Left lung (tissue), 10 donors: ENCODE data around the gene SERPINH1. TPM values are rescaled to one million over a fixed set of nuclear protein-coding genes. Genes with fewer than 3 reads are reported as not detected.
A peak's percentile ranks its signal among the peaks of the same experiment; 100 is the strongest.

Source experiments
- ATAC-seq: fragments of 200-7000 bp; cut with Tn5 transposase; one replicate; pipeline ENCODE4 v1.9.1; 2020; ENCODE audit warnings: moderate library complexity
- DNase-seq, 4 donors: peaks; one replicate each; pipeline ENCODE4 v3.0.0-alpha.2; 2013 to 2020
- H3K27ac ChIP-seq, 2 donors: fragments of 200-600 bp; sonication (generic) in 1 of 2; one replicate each; pipeline versions ENCODE4 v1.5.0 to v1.8.0; 2020 to 2021
- H3K27me3 ChIP-seq, 2 donors: fragments of 200-600 bp; sonication (generic) in 1 of 2; one replicate each; pipeline versions ENCODE4 v1.5.0 to v1.8.0; 2020 to 2021
- H3K36me3 ChIP-seq, 2 donors: fragments of 200-600 bp; sonication (generic) in 1 of 2; one replicate each; pipeline versions ENCODE4 v1.5.0 to v1.8.0; 2020 to 2021
- H3K4me1 ChIP-seq, 2 donors: fragments of 200-600 bp; one replicate each; pipeline ENCODE4 v1.8.0; 2021
- H3K4me3 ChIP-seq, 2 donors: fragments of 200-600 bp; sonication (generic) in 1 of 2; one replicate each; pipeline versions ENCODE4 v1.5.0 to v1.8.0; 2020 to 2021; ENCODE audit warnings: mild to moderate bottlenecking in 1 of 2
- H3K9me3 ChIP-seq, 2 donors: fragments of 200-600 bp; sonication (generic) in 1 of 2; one replicate each; pipeline versions ENCODE4 v1.5.0 to v1.8.0; 2020 to 2021
- intact Hi-C, 2 donors: fragments of 100-400 bp; cut with DNase I; formaldehyde crosslinking; loops; one replicate each; pipeline versions ENCODE4 v1.11.2 to v1.14.2; 2022
- polyA plus RNA-seq, 6 donors: library from polyadenylated mRNA; unstranded; fragments of 120-200 nt; gene quantifications; one replicate each; pipeline ENCODE4 v1.2.1, GENCODE V29; 2013; ENCODE audit not compliant: insufficient read length in 6 of 6
- total RNA-seq, 2 donors: library from RNA; stranded (reverse); fragmentation: NEBNext Ultra II Directional; extraction: Animal tissue kit (Norgen Biotek cat#: 25700); gene quantifications; one replicate each; pipeline ENCODE4 v1.2.1, GENCODE V29; 2021
- TF ChIP-seq, protein P1 (sequence below), 2 donors: fragments of 200-600 bp; sonication (generic) in 1 of 2; IDR thresholded peaks; one replicate each; pipeline versions ENCODE4 v1.5.0 to v1.8.0; 2021; ENCODE audit warnings: antibody characterized with exemption in 2 of 2
- donor health status: DM: no; HTN: yes; CAD: no.
- donor health status: DM: no; HTN: no; CAD: no.

SERPINH1 gene
- total and polyA plus RNA-seq, 8 donors = 358 to 538 (median 458) TPM

DNA sequence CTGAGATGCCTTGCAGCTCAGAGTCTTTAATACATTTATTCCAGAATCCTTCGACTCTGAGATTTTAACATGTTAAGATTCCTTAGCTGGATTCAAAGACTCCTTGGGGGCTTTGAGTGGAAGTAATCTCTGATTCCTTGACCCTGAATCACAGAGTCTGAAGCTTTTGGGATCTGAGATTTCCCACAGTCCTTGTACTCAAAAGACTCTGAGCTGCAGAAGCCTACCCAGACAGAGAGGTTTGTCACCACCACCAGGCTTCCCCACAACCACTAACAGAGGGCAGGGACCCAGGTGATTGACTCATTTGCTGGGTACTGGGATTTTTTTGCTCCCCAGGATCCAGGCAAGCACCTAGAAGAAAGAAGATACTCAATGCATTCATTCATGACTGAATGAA lies 1.4 kb upstream of the SERPINH1 start:
- Histone ChIP-seq H3K36me3 (peaks cover 0 to under 1% of the 10 kb centered on the region in 2 donors), H3K27ac (peak overlapping the region; percentile 94 to 100), H3K4me3 (no peak overlapping the region), H3K4me1 (peaks cover 46 to 70% of the 10 kb centered on the region in 2 donors), H3K9me3 (no peaks in the 10 kb centered on the region), H3K27me3 (peaks cover 0 to 23% of the 10 kb centered on the region in 2 donors)
- intact Hi-C loops = no loop called here
- TF ChIP-seq, protein P1, sequence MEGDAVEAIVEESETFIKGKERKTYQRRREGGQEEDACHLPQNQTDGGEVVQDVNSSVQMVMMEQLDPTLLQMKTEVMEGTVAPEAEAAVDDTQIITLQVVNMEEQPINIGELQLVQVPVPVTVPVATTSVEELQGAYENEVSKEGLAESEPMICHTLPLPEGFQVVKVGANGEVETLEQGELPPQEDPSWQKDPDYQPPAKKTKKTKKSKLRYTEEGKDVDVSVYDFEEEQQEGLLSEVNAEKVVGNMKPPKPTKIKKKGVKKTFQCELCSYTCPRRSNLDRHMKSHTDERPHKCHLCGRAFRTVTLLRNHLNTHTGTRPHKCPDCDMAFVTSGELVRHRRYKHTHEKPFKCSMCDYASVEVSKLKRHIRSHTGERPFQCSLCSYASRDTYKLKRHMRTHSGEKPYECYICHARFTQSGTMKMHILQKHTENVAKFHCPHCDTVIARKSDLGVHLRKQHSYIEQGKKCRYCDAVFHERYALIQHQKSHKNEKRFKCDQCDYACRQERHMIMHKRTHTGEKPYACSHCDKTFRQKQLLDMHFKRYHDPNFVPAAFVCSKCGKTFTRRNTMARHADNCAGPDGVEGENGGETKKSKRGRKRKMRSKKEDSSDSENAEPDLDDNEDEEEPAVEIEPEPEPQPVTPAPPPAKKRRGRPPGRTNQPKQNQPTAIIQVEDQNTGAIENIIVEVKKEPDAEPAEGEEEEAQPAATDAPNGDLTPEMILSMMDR (IDR thresholded peaks at IDR 0.05) = no peak
- DNase-seq (no peak), ATAC-seq (no peak)

- peaks cover 0 to 10% of the 10 kb centered on the region in 2 donors for H3K36me3 ChIP-seq
- peak overlapping the region; percentile 94 to 100 for H3K27ac ChIP-seq
- DNase-seq = no peak
- ATAC-seq = no peak
- peaks cover 55 to 79% of the 10 kb centered on the region in 2 donors for H3K4me1 ChIP-seq
- no peaks in the 10 kb centered on the region for H3K9me3 ChIP-seq
- peak overlapping the region; percentile 86 to 90 for H3K4me3 ChIP-seq
- intact Hi-C loops = no loop called here
- H3K27me3 ChIP-seq = peaks cover 0 to 23% of the 10 kb centered on the region in 2 donors
- TF ChIP-seq, protein P1 (IDR thresholded peaks at IDR 0.05) = no peak
Measured at GRCh38 chr11:75561426-75562047, 516 bp upstream of the SERPINH1 start.

- TF ChIP-seq, protein P1 (IDR thresholded peaks at IDR 0.05) = no peak
- Histone ChIP-seq H3K9me3 (no peaks in the 10 kb centered on the region), H3K4me1 (peaks cover 44 to 86% of the 10 kb centered on the region in 2 donors), H3K27ac (peak overlapping the region; percentile 94 to 100), H3K4me3 (peak overlapping the region; percentile 86 to 90), H3K27me3 (peaks cover 0 to 23% of the 10 kb centered on the region in 2 donors), H3K36me3 (peaks cover 0 to 24% of the 10 kb centered on the region in 2 donors)
- ATAC-seq (peak; percentile 22), DNase-seq (peak in 2 of 4 donors; percentile 54 to 71)
- intact Hi-C loops = no loop called here
Measured at GRCh38 chr11:75562836-75563484, 907 bp downstream of the SERPINH1 start.

- TF ChIP-seq, protein P1 (IDR thresholded peaks at IDR 0.05) = no peak
- Histone ChIP-seq H3K9me3 (no peaks in the 10 kb centered on the region), H3K27ac (peak overlapping the region; percentile 94 to 100), H3K27me3 (peaks cover 0 to 23% of the 10 kb centered on the region in 2 donors), H3K4me3 (peak overlapping the region; percentile 86 to 90), H3K36me3 (peaks cover 0 to 30% of the 10 kb centered on the region in 2 donors), H3K4me1 (peaks cover 38 to 85% of the 10 kb centered on the region in 2 donors)
- intact Hi-C loops = no loop called here
- DNase-seq (no peak), ATAC-seq (no peak)
Measured at GRCh38 chr11:75563501-75563977, 1.5 kb downstream of the SERPINH1 start.

- intact Hi-C loops = no loop called here
- ATAC-seq (peak; percentile 11), DNase-seq (peak in 3 of 4 donors; percentile 69 to 83 (median 78))
- Histone ChIP-seq H3K27me3 (peaks cover 0 to 23% of the 10 kb centered on the region in 2 donors), H3K36me3 (peaks cover 0 to 35% of the 10 kb centered on the region in 2 donors), H3K9me3 (no peaks in the 10 kb centered on the region), H3K27ac (peak overlapping the region; percentile 94 to 100), H3K4me1 (peaks cover 34 to 85% of the 10 kb centered on the region in 2 donors), H3K4me3 (peak overlapping the region; percentile 86 to 90)
- TF ChIP-seq, protein P1 (IDR thresholded peaks at IDR 0.05) = peak; percentile 30 to 43
Measured at GRCh38 chr11:75563978-75564552, 2.0 kb downstream of the SERPINH1 start.
